Pancreas (tissue), 10 donors: ENCODE data around the gene CDH4. TPM values are rescaled to one million over a fixed set of nuclear protein-coding genes. Genes with fewer than 3 reads are reported as not detected.
A peak's percentile ranks its signal among the peaks of the same experiment; 100 is the strongest.

Experiments
- ATAC-seq, 4 donors: fragments of 200-7000 bp; cut with Tn5 transposase; one replicate each; pipeline versions ENCODE4 v1.8.0 to v1.9.1; 2020; ENCODE audit warnings: mild to moderate bottlenecking in 4 of 4, moderate library complexity in 4 of 4
- DNase-seq, 6 donors: peaks; one replicate each; pipeline ENCODE4 v3.0.0-alpha.2; 2020
- FAIRE-seq: peaks from 2 replicates; lab custom pipeline; 2012; peaks lifted over from hg19 to GRCh38; lab: Jason Lieb, UNC
- H3K27ac ChIP-seq, 4 donors: fragments of 200-600 bp; sonication (generic); 1 replicate in 3 of 4; 2 replicates in 1 of 4; pipeline versions ENCODE4 v1.5.0 to v1.8.0; 2020
- H3K27me3 ChIP-seq, 4 donors: fragments of 200-600 bp; one replicate each; pipeline ENCODE4 v1.8.0; 2021
- H3K36me3 ChIP-seq, 3 donors: fragments of 200-600 bp; sonication (generic) in 1 of 3; one replicate each; pipeline versions ENCODE4 v1.5.0 to v1.8.0; 2020 to 2021
- H3K4me1 ChIP-seq, 3 donors: fragments of 200-600 bp; one replicate each; pipeline ENCODE4 v1.8.0; 2021
- H3K4me3 ChIP-seq, 4 donors: fragments of 200-600 bp; sonication (generic) in 2 of 4; one replicate each; pipeline versions ENCODE4 v1.5.0 to v1.8.0; 2020 to 2021
- H3K9me3 ChIP-seq, 4 donors: fragments of 200-600 bp; one replicate each; pipeline ENCODE4 v1.8.0; 2021
- CTCF ChIP-seq, 4 donors: fragments of 200-600 bp; sonication (generic) in 3 of 4; IDR thresholded peaks; one replicate each; pipeline versions ENCODE4 v1.5.0 to v1.8.0; 2021; ENCODE audit warnings: antibody characterized with exemption in 4 of 4
- WGBS, 2 donors: extraction: QIAGEN DNeasy Blood & Tissue Kit; methylation state at CpG; one replicate each; pipeline ENCODE4 v1.1.7; 2013; 5-methylcytosine and 5-hydroxymethylcytosine counted together
- intact Hi-C, 3 donors: fragments of 100-400 bp; cut with DNase I; formaldehyde crosslinking; loops; one replicate each; pipeline versions ENCODE4 v1.11.1 to v1.14.2; 2022
- polyA plus RNA-seq, 2 donors: library from polyadenylated mRNA; stranded (reverse); fragments of 200-250 nt; gene quantifications; one replicate each; pipeline ENCODE4 v1.2.3, GENCODE V29; 2013
- total RNA-seq, 6 donors: library from RNA; stranded (reverse); fragmentation: NEBNext Ultra II Directional in 4 of 6; extraction: Animal tissue kit (Norgen Biotek cat#: 25700) in 4 of 6; gene quantifications; one replicate each; pipeline versions ENCODE4 v1.2.1 to v1.2.4, GENCODE V29; 2021 to 2023
- donor health status: healthy with polysubstance abuse.
- donor health status: DM: no; HTN: no; CAD: no; lungs with moderate emphysema.
- donor health status: DM: no; HTN: no; CAD: no.
- donor health status: control.
- donor health status: control.
- donor health status: Bipolar disorder and iron deficiency.
- donor health status: DM: yes; HTN: yes; CAD: no.
- donor health status: DM: no; HTN: no; CAD: no.
- donor health status: DM: no; HTN: no; CAD: no.
- donor health status: DM: yes; HTN: yes; CAD: no.

Gene CDH4
- total and polyA plus RNA-seq, 8 donors: 0.04 to 1.4 (median 0.27) TPM

- FAIRE-seq (no peak), DNase-seq (peak in 2 of 6 donors; percentile 40), ATAC-seq (no peak)
- Histone ChIP-seq H3K4me1 (no peaks in the 10 kb centered on the region), H3K36me3 (no peaks in the 10 kb centered on the region), H3K27ac (no peak overlapping the region), H3K27me3 (no peaks in the 10 kb centered on the region), H3K9me3 (no peaks in the 10 kb centered on the region), H3K4me3 (no peak overlapping the region)
- WGBS, 2 donors: 93 to 94% methylated on average over 12 of the region's 12 CpGs
- intact Hi-C loops: no loop called here
- TF ChIP-seq CTCF (IDR thresholded peaks at IDR 0.05): no peak
Observed at GRCh38 chr20:61929971-61930666, 678.1 kb downstream of the CDH4 start.

GRCh38 chr20:61930776-61931475 lies 678.9 kb downstream of the CDH4 start:
- intact Hi-C loops: no loop called here
- no peak for ATAC-seq
- H3K36me3 ChIP-seq: no peaks in the 10 kb centered on the region
- no peak for FAIRE-seq
- H3K27me3 ChIP-seq: no peaks in the 10 kb centered on the region
- 87 to 90% methylated on average over 28 of the region's 28 CpGs for WGBS, 2 donors
- H3K27ac ChIP-seq: no peak overlapping the region
- H3K4me1 ChIP-seq: no peaks in the 10 kb centered on the region
- no peak overlapping the region for H3K4me3 ChIP-seq
- TF ChIP-seq CTCF (IDR thresholded peaks at IDR 0.05): no peak
- peak in 3 of 6 donors; percentile 7 to 58 (median 39) for DNase-seq
- H3K9me3 ChIP-seq: no peaks in the 10 kb centered on the region

DNA sequence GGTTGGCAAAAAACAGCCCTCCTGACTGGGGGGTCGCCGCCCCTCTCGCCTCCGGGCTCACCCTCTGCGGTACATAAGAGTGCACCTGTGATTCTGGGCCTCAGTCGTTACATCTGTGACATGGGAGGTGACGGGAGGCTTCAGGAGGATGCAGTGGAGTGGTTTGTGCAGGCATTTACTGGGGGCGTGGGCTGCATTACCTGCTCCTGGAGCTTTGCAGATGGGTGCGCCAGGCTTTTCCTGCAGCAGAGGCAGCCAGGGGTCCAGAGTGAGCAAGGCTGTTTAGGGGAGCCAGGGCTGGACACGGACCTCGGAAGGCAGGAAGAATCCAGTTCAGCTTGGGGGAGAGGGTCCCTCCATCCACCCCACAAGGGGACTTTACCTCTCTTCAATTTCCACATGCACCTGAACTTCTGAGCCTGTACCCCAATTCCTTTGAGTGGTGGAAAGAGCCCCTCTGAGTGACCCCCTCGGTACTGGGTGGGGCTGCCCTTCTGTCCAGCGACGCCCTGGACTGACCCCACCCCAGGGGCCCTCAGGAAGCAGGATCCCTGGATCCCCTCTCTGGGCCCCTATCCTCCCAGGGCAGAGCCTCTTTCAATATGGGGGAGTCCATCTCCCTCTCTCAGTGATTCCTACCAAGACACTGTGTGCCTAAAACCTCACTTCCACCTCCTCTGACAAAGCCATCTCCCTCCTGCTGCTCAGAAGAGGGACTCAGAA lies 679.6 kb downstream of the CDH4 start:
- Histone ChIP-seq H3K27ac (no peak overlapping the region), H3K4me1 (no peaks in the 10 kb centered on the region), H3K27me3 (no peaks in the 10 kb centered on the region), H3K9me3 (no peaks in the 10 kb centered on the region), H3K36me3 (no peaks in the 10 kb centered on the region), H3K4me3 (no peak overlapping the region)
- ATAC-seq: no peak
- no peak for FAIRE-seq
- peak in 2 of 6 donors; percentile 5 to 26 for DNase-seq
- WGBS, 2 donors: 91% methylated on average over 14 of the region's 14 CpGs
- TF ChIP-seq CTCF (IDR thresholded peaks at IDR 0.05): no peak
- intact Hi-C loops: no loop called here

- no peak for ATAC-seq
- Histone ChIP-seq H3K27me3 (no peaks in the 10 kb centered on the region), H3K27ac (no peak overlapping the region), H3K4me3 (no peak overlapping the region), H3K36me3 (no peaks in the 10 kb centered on the region), H3K4me1 (no peaks in the 10 kb centered on the region), H3K9me3 (no peaks in the 10 kb centered on the region)
- intact Hi-C loops: no loop called here
- no peak for TF ChIP-seq CTCF (IDR thresholded peaks at IDR 0.05)
- DNase-seq: peak in 3 of 6 donors; percentile 5 to 29 (median 27)
- no peak for FAIRE-seq
- 78 to 88% methylated on average over 9 of the region's 9 CpGs for WGBS, 2 donors
Observed at GRCh38 chr20:61932199-61932592, 680.1 kb downstream of the CDH4 start.
